Tibial artery (tissue), 4 donors: ENCODE results near the gene MBIP.

Source experiments
- DNase-seq, 2 donors: peaks; one replicate each; pipeline ENCODE4 v3.0.0-alpha.2; 2019
- H3K27ac ChIP-seq, 2 donors: fragments of 200-600 bp; sonication (generic) in 1 of 2; 1 replicate in 1 of 2; 2 replicates in 1 of 2; pipeline ENCODE4 v1.5.1; 2018 to 2019; ENCODE audit warnings: mild to moderate bottlenecking in 1 of 2
- H3K27me3 ChIP-seq, 2 donors: fragments of 200-600 bp; sonication (generic) in 1 of 2; one replicate each; pipeline versions ENCODE4 v1.5.1 to v1.6.0; 2016 to 2019
- H3K36me3 ChIP-seq, 3 donors: fragments of 200-600 bp; sonication (generic) in 2 of 3; one replicate each; pipeline ENCODE4 v1.5.1; 2016 to 2019; ENCODE audit warnings: mild to moderate bottlenecking in 2 of 3
- H3K4me1 ChIP-seq, 4 donors: fragments of 200-600 bp; sonication (generic) in 2 of 4; 1 replicate in 3 of 4; 2 replicates in 1 of 4; pipeline ENCODE4 v1.5.1; 2016 to 2019
- H3K4me3 ChIP-seq, 2 donors: fragments of 200-600 bp; sonication (generic) in 1 of 2; 1 replicate in 1 of 2; 2 replicates in 1 of 2; pipeline ENCODE4 v1.5.1; 2018 to 2019; ENCODE audit warnings: mild to moderate bottlenecking in 2 of 2
- H3K9me3 ChIP-seq, 3 donors: fragments of 200-600 bp; sonication (generic) in 1 of 3; one replicate each; pipeline ENCODE4 v1.5.1; 2016 to 2019
- CTCF ChIP-seq, 2 experiments: fragments of 200-600 bp in 1 of 2; fragments of 450-650 bp in 1 of 2; IDR thresholded peaks; one replicate each; pipeline ENCODE4 v1.5.1; 2017 to 2019; ENCODE audit warnings: antibody characterized with exemption in 2 of 2, mild to moderate bottlenecking in 1 of 2, moderate library complexity in 1 of 2
- intact Hi-C: fragments of 100-400 bp; cut with DNase I; formaldehyde crosslinking; loops from one replicate; pipeline ENCODE4 v1.15.0; 2023; ENCODE audit warnings: low total_unique reads

The MBIP gene

DNA sequence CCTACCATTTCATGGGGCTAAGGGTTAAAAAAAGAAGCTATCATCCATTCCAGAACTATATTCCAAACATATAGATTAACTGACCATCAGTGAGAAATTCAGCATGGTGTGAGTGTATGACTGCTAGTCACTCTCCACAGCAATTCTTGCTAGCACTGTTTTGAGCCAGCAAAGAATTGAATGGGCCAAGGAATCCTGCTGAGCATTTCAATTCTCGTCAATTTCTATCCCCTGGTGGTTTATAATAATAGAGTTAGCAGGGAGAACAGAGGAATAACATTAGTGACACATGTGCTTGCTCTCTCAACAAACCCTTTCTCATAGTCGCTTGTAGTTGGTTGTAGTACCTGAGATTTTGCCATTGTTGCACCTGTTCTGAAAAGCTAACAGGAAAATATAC, 7.2 kb downstream of the MBIP start:
- H3K27me3 ChIP-seq: no peaks in the 10 kb centered on the region
- DNase-seq: no peak
- no peaks in the 10 kb centered on the region for H3K9me3 ChIP-seq
- no peak overlapping the region for H3K4me3 ChIP-seq
- H3K4me1 ChIP-seq: peaks cover 0 to 8% (median 0%) of the 10 kb centered on the region in 4 donors
- intact Hi-C loops: no loop called here
- TF ChIP-seq CTCF (IDR thresholded peaks at IDR 0.05): no peak
- peaks cover 33 to 44% (median 34%) of the 10 kb centered on the region in 3 donors for H3K36me3 ChIP-seq
- no peak overlapping the region for H3K27ac ChIP-seq

DNA sequence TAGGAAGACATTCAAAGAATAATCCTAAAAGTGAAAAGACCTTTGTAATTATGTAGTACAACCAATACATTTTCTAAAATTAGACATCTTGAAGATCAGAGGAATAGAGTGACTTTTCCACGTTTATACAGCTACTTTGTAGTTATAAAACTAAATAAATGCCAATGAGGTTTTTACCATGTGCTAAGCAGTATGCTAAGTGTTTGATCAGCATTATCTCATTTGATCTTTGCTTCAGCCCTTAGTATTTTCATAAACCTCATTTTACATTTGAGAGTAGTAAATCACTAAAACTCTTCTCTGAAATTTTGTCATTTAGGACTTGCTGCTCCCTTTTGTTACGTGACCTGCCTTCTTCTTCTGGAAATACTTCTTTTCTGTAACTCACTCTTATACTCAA, 13.6 kb downstream of the MBIP start:
- Histone ChIP-seq H3K27ac (no peak overlapping the region), H3K9me3 (no peaks in the 10 kb centered on the region), H3K4me1 (no peaks in the 10 kb centered on the region), H3K36me3 (peaks cover 71 to 87% (median 82%) of the 10 kb centered on the region in 3 donors), H3K4me3 (no peak overlapping the region), H3K27me3 (no peaks in the 10 kb centered on the region)
- no peak for DNase-seq
- intact Hi-C loops: no loop called here
- TF ChIP-seq CTCF (IDR thresholded peaks at IDR 0.05): no peak

DNA sequence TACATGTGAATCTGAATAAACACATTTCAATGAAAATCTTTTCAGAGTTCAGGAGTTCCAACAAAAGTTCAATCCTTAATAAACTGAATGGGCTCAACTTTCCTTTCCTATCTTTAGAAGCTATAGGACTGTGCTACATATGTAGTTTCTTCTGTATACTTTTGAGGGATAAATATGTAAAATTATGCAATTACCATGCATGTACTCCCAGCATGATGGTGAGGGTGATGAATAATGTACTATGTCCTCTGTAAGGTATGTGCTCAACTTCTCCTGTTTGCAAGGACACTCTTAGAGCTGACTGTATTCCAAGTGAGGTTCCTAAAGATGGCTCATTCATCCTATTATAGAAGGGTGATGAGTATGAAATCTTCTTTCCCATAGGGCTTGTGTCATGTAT, 15.5 kb downstream of the MBIP start:
- intact Hi-C loops: no loop called here
- Histone ChIP-seq H3K4me1 (peaks cover 0 to 11% (median 0%) of the 10 kb centered on the region in 4 donors), H3K4me3 (no peak overlapping the region), H3K27ac (no peak overlapping the region), H3K9me3 (no peaks in the 10 kb centered on the region), H3K36me3 (peaks cover 54 to 79% (median 64%) of the 10 kb centered on the region in 3 donors), H3K27me3 (no peaks in the 10 kb centered on the region)
- TF ChIP-seq CTCF (IDR thresholded peaks at IDR 0.05): no peak
- no peak for DNase-seq

- DNase-seq: no peak
- TF ChIP-seq CTCF (IDR thresholded peaks at IDR 0.05): no peak
- no peak overlapping the region for H3K4me3 ChIP-seq
- H3K4me1 ChIP-seq: peaks cover 0 to 11% (median 0%) of the 10 kb centered on the region in 4 donors
- H3K27me3 ChIP-seq: no peaks in the 10 kb centered on the region
- H3K27ac ChIP-seq: no peak overlapping the region
- H3K9me3 ChIP-seq: no peaks in the 10 kb centered on the region
- H3K36me3 ChIP-seq: peaks cover 54 to 77% (median 64%) of the 10 kb centered on the region in 3 donors
- intact Hi-C loops: no loop called here
Observed at GRCh38 chr14:36303960-36304359, 16.5 kb downstream of the MBIP start.

- Histone ChIP-seq H3K27me3 (no peaks in the 10 kb centered on the region), H3K27ac (no peak overlapping the region), H3K4me1 (peaks cover 0 to 11% (median 0%) of the 10 kb centered on the region in 4 donors), H3K4me3 (no peak overlapping the region), H3K36me3 (peaks cover 55 to 79% (median 66%) of the 10 kb centered on the region in 3 donors), H3K9me3 (no peaks in the 10 kb centered on the region)
- no peak for DNase-seq
- intact Hi-C loops: no loop called here
- no peak for TF ChIP-seq CTCF (IDR thresholded peaks at IDR 0.05)
Observed at GRCh38 chr14:36302823-36303222, 17.6 kb downstream of the MBIP start.

- no peak for TF ChIP-seq CTCF (IDR thresholded peaks at IDR 0.05)
- DNase-seq: no peak
- H3K4me3 ChIP-seq: no peak overlapping the region
- no peaks in the 10 kb centered on the region for H3K9me3 ChIP-seq
- H3K36me3 ChIP-seq: peaks cover 53 to 80% (median 66%) of the 10 kb centered on the region in 3 donors
- no peak overlapping the region for H3K27ac ChIP-seq
- no peaks in the 10 kb centered on the region for H3K27me3 ChIP-seq
- intact Hi-C loops: no loop called here
- peaks cover 0 to 11% (median 0%) of the 10 kb centered on the region in 4 donors for H3K4me1 ChIP-seq
Observed at GRCh38 chr14:36301159-36301558, 19.3 kb downstream of the MBIP start.
